HFF-Myc (cell line): ENCODE results near the gene GRM7.

ENCODE experiments used
- DNase-seq: peaks from one replicate; pipeline ENCODE4 v3.0.0-alpha.2; 2011; ENCODE audit warnings: low read depth; ENCODE audit errors: extremely low read depth
- H3K4me3 ChIP-seq: replicated peaks from 2 replicates; pipeline ENCODE4 v1.5.1; 2011; ENCODE audit warnings: low read depth, mild to moderate bottlenecking, control low read depth, low read length
- CTCF ChIP-seq: IDR thresholded peaks from 2 replicates; pipeline ENCODE4 v1.5.1; 2012; ENCODE audit warnings: mild to moderate bottlenecking, low read depth, low read length, control low read depth; ENCODE audit errors: missing control alignments

GRM7 gene

GRCh38 chr3:7158516-7158915 is 297.6 kb downstream of the GRM7 start:
- no peak overlapping the region for H3K4me3 ChIP-seq
- no peak for DNase-seq
- TF ChIP-seq CTCF: no peak

GRCh38 chr3:7160689-7161088 is 299.8 kb downstream of the GRM7 start:
- DNase-seq: no peak
- TF ChIP-seq CTCF: no peak
- no peak overlapping the region for H3K4me3 ChIP-seq

- no peak for DNase-seq
- no peak overlapping the region for H3K4me3 ChIP-seq
- TF ChIP-seq CTCF: no peak
Measured at GRCh38 chr3:7166460-7166859, 305.5 kb downstream of the GRM7 start.

GRCh38 chr3:7171493-7171892 is 310.6 kb downstream of the GRM7 start:
- DNase-seq: no peak
- TF ChIP-seq CTCF: no peak
- H3K4me3 ChIP-seq: no peak overlapping the region

GRCh38 chr3:7172996-7173395 is 312.1 kb downstream of the GRM7 start:
- DNase-seq: no peak
- TF ChIP-seq CTCF: no peak
- no peak overlapping the region for H3K4me3 ChIP-seq

- H3K4me3 ChIP-seq: no peak overlapping the region
- no peak for TF ChIP-seq CTCF
- DNase-seq: no peak
Measured at GRCh38 chr3:7188551-7188950, 327.6 kb downstream of the GRM7 start.

- TF ChIP-seq CTCF: no peak
- H3K4me3 ChIP-seq: no peak overlapping the region
- no peak for DNase-seq
Measured at GRCh38 chr3:7190095-7190494, 329.2 kb downstream of the GRM7 start.
